B cell (primary cell): ENCODE measurements around the gene AIFM1. TPM values are rescaled to one million over a fixed set of nuclear protein-coding genes. Genes with fewer than 3 reads are reported as not detected.

ENCODE experiments used
- ATAC-seq: fragments of 200-7000 bp; cut with Tn5 transposase; one replicate; pipeline ENCODE4 v1.10.0; 2021; ENCODE audit warnings: low read depth, mild to moderate bottlenecking, moderate number of reproducible peaks, moderate library complexity
- CTCF ChIA-PET: fragments of 350-600 bp; sonication (Branson Sonifier 250); formaldehyde crosslinking; loops from one replicate; lab custom pipeline; 2021; ENCODE audit warnings: antibody characterized with exemption, inconsistent platforms; lab: Charles Lee
- POLR2A ChIA-PET: fragments of 350-600 bp; sonication (Branson Sonifier 250); formaldehyde crosslinking; loops from one replicate; lab custom pipeline; 2021; ENCODE audit warnings: antibody characterized with exemption; lab: Charles Lee
- DNase-seq: peaks from one replicate; pipeline ENCODE4 v3.0.0; 2013
- H2AFZ ChIP-seq: 2 replicates; pipeline ENCODE4 v1.6.1; 2012; ENCODE audit warnings: mild to moderate bottlenecking, low read depth, low read length; ENCODE audit not compliant: insufficient read depth, poor library complexity, severe bottlenecking
- H3K27ac ChIP-seq, 2 donors: 1 replicate in 1 of 2; 2 replicates in 1 of 2; pipeline ENCODE4 v1.5.1; 2012 to 2013; ENCODE audit warnings: low read length in 2 of 2, mild to moderate bottlenecking in 2 of 2, moderate library complexity in 1 of 2
- H3K27me3 ChIP-seq, 4 experiments: fragments of 200-600 bp in 1 of 4; sonication (generic) in 1 of 4; replicated peaks in 1 of 4; 1 replicate in 2 of 4; 2 replicates in 2 of 4; pipeline versions ENCODE4 v1.6.1 to v1.7.0; 2013 to 2016; ENCODE audit warnings: low read length in 3 of 4, mild to moderate bottlenecking in 2 of 4, mixed read lengths in 1 of 4, moderate library complexity in 1 of 4; ENCODE audit not compliant: insufficient read depth in 4 of 4, control insufficient read depth in 3 of 4; ENCODE audit errors: control extremely low read depth in 1 of 4
- H3K36me3 ChIP-seq, 2 experiments: replicated peaks in 1 of 2; 1 replicate in 1 of 2; 2 replicates in 1 of 2; pipeline versions ENCODE4 v1.6.1 to v1.7.1; 2013; ENCODE audit warnings: low read length in 1 of 2; ENCODE audit not compliant: insufficient read depth in 2 of 2, control insufficient read depth in 1 of 2; ENCODE audit errors: control extremely low read depth in 1 of 2, extremely low read depth in 1 of 2
- H3K4me1 ChIP-seq, 2 donors: fragments of 200-600 bp in 1 of 2; sonication (generic) in 1 of 2; 1 replicate in 1 of 2; 2 replicates in 1 of 2; pipeline versions ENCODE4 v1.5.1 to v1.6.1; 2013 to 2017; ENCODE audit warnings: low read length in 2 of 2; ENCODE audit not compliant: control insufficient read depth in 2 of 2, insufficient read depth in 2 of 2
- H3K4me2 ChIP-seq: replicated peaks from 2 replicates; pipeline ENCODE3; 2012; ENCODE audit warnings: mild to moderate bottlenecking, low read depth, low read length; ENCODE audit not compliant: poor library complexity, severe bottlenecking
- H3K4me3 ChIP-seq, 5 experiments: fragments of 200-600 bp in 1 of 5; sonication (generic) in 1 of 5; 1 replicate in 3 of 5; 2 replicates in 2 of 5; pipeline versions ENCODE4 v1.5.1 to v1.7.0; 2011 to 2016; ENCODE audit warnings: low read length in 4 of 5, mild to moderate bottlenecking in 4 of 5, low read depth in 2 of 5, control low read depth in 1 of 5, moderate library complexity in 1 of 5; ENCODE audit not compliant: insufficient read depth in 1 of 5; ENCODE audit errors: control extremely low read depth in 1 of 5, extremely low read depth in 1 of 5
- H3K79me2 ChIP-seq: fragments of 200-600 bp; sonication (generic); one replicate; pipeline ENCODE4 v1.6.0; 2016; ENCODE audit warnings: low read length; ENCODE audit not compliant: control insufficient read depth, insufficient read depth
- H3K9ac ChIP-seq: fragments of 200-600 bp; sonication (generic); 2 replicates; pipeline ENCODE4 v1.6.1; 2017; ENCODE audit warnings: mild to moderate bottlenecking, low read length, moderate library complexity
- H3K9me3 ChIP-seq, 3 donors: one replicate each; pipeline versions ENCODE4 v1.6.1 to v1.7.1; 2013; ENCODE audit warnings: low read length in 2 of 3; ENCODE audit not compliant: control insufficient read depth in 2 of 3, insufficient read depth in 1 of 3; ENCODE audit errors: control extremely low read depth in 1 of 3
- H4K20me1 ChIP-seq: 2 replicates; pipeline ENCODE4 v1.6.0; 2012; ENCODE audit warnings: mild to moderate bottlenecking, low read length; ENCODE audit not compliant: insufficient read depth, control insufficient read depth, poor library complexity, severe bottlenecking
- H3K27ac Mint-ChIP-seq: one replicate; pipeline ENCODE4 v1.8.0; 2021; ENCODE audit warnings: mixed read lengths
- H3K27me3 Mint-ChIP-seq: one replicate; pipeline ENCODE4 v1.8.0; 2021; ENCODE audit warnings: mixed read lengths
- H3K4me1 Mint-ChIP-seq: one replicate; pipeline ENCODE4 v1.8.0; 2021; ENCODE audit warnings: mixed read lengths
- H3K4me3 Mint-ChIP-seq: one replicate; pipeline ENCODE4 v1.8.0; 2021; ENCODE audit warnings: mixed read lengths
- H3K9me3 Mint-ChIP-seq: one replicate; pipeline ENCODE4 v1.8.0; 2022; ENCODE audit warnings: mixed read lengths; ENCODE audit not compliant: insufficient read depth
- CTCF ChIP-seq: fragments of 200-600 bp; IDR thresholded peaks from one replicate; pipeline ENCODE4 v1.8.0; 2022; ENCODE audit warnings: antibody characterized with exemption, mild to moderate bottlenecking
- EZH2 ChIP-seq: IDR thresholded peaks from 2 replicates; pipeline ENCODE4 v1.6.1; 2012; ENCODE audit warnings: borderline replicate concordance, low read depth, mild to moderate bottlenecking, moderate library complexity, low read length; ENCODE audit not compliant: insufficient read depth, poor library complexity, severe bottlenecking
- WGBS: methylation state at CpG from one replicate; pipeline ENCODE4 v1.1.5; 2013; ENCODE audit warnings: missing lambda C conversion rate; ENCODE audit not compliant: insufficient coverage; 5-methylcytosine and 5-hydroxymethylcytosine counted together
- intact Hi-C: fragments of 100-400 bp; cut with micrococcal nuclease; formaldehyde crosslinking; loops from one replicate; pipeline ENCODE4 v1.10.0; 2022
- polyA plus RNA-seq: library from polyadenylated mRNA; depleted of rRNA; stranded (reverse); fragments of >200 nt; gene quantifications from 2 replicates; pipeline ENCODE4 v1.2.3, GENCODE V29; 2012
- total RNA-seq, 2 donors: library from RNA; stranded (reverse); fragments of 120-200 nt in 1 of 2; gene quantifications; 1 replicate in 1 of 2; 2 replicates in 1 of 2; pipeline versions ENCODE4 v1.2.3 to v1.2.4, GENCODE V29; 2013 to 2022

Gene AIFM1
- total and polyA plus RNA-seq, 2 donors (not counting 1 experiment from before 2014, with no cell fraction given): 11.4 to 15.9 TPM

GRCh38 chrX:130090364-130090763, 75.3 kb downstream of the AIFM1 start:
- peak overlapping the region; percentile 47 for H3K4me2 ChIP-seq
- peaks cover 11% of the 10 kb centered on the region for H4K20me1 ChIP-seq
- H3K4me3 Mint-ChIP-seq: peak overlapping the region; percentile 77
- H3K9me3 ChIP-seq: no peaks in the 10 kb centered on the region
- no peak for ATAC-seq
- intact Hi-C loops: no loop called here
- TF ChIP-seq EZH2 (no peak), CTCF (no peak)
- H3K4me1 ChIP-seq: peaks cover 60 to 85% of the 10 kb centered on the region in 2 donors
- no peaks in the 10 kb centered on the region for H3K9me3 Mint-ChIP-seq
- peak overlapping the region in 1 of 2 donors; percentile 55 for H3K27ac ChIP-seq
- H3K79me2 ChIP-seq: peaks cover 63% of the 10 kb centered on the region
- no peaks in the 10 kb centered on the region for H3K36me3 ChIP-seq
- H3K4me1 Mint-ChIP-seq: peaks cover 65% of the 10 kb centered on the region
- no peaks in the 10 kb centered on the region for H3K27me3 Mint-ChIP-seq
- ChIA-PET POLR2A (interaction anchor here (0.7 kb wide), 2 partner anchors 61 to 304 kb away, joined by 3 to 4 read pairs; no protein-coding TSS in a partner anchor), CTCF (interaction anchor here (0.6 kb wide), 1 partner anchor 105 kb away, joined by 4 read pairs; no protein-coding TSS in a partner anchor)
- no peak for DNase-seq
- H3K4me3 ChIP-seq: no peak overlapping the region
- H2AFZ ChIP-seq: no peak overlapping the region
- peak overlapping the region; percentile 93 for H3K27ac Mint-ChIP-seq
- H3K9ac ChIP-seq: no peak overlapping the region
- WGBS: 0% methylated on average over 1 of the region's 3 CpGs
- H3K27me3 ChIP-seq: no peaks in the 10 kb centered on the region

- no peaks in the 10 kb centered on the region for H3K27me3 ChIP-seq
- intact Hi-C loops: no loop called here
- 0% methylated on average over 2 of the region's 13 CpGs for WGBS
- POLR2A ChIA-PET: no interaction called here
- H3K27ac ChIP-seq: peak overlapping the region; percentile 28 to 74
- ATAC-seq (peak; percentile 45), DNase-seq (peak; percentile 59)
- H3K9me3 ChIP-seq: no peaks in the 10 kb centered on the region
- H3K4me1 ChIP-seq: peaks cover 78 to 95% of the 10 kb centered on the region in 2 donors
- peak overlapping the region; percentile 87 for H3K4me2 ChIP-seq
- Mint-ChIP-seq H3K27ac (peak overlapping the region; percentile 85), H3K9me3 (no peaks in the 10 kb centered on the region), H3K27me3 (no peaks in the 10 kb centered on the region), H3K4me1 (peaks cover 76% of the 10 kb centered on the region), H3K4me3 (peak overlapping the region; percentile 83)
- peak overlapping the region; percentile 21 to 48 (median 36) for H3K4me3 ChIP-seq
- H3K36me3 ChIP-seq: no peaks in the 10 kb centered on the region
- H3K79me2 ChIP-seq: peaks cover 52% of the 10 kb centered on the region
- H4K20me1 ChIP-seq: no peaks in the 10 kb centered on the region
- CTCF ChIA-PET: interaction anchor here (1.2 to 6.2 kb wide), 4 partner anchors 9 to 106 kb away, joined by 3 to 49 read pairs (median 3); no protein-coding TSS in a partner anchor
- H3K9ac ChIP-seq: peak overlapping the region; percentile 51
- TF ChIP-seq EZH2: no peak
- H2AFZ ChIP-seq: peak overlapping the region; percentile 27
Observed at GRCh38 chrX:130086447-130087206, 79.0 kb downstream of the AIFM1 start.
